Measurements from ENCODE around the gene C11orf97. TPM values are rescaled to one million over a fixed set of nuclear protein-coding genes. Genes with fewer than 3 reads are reported as not detected.

C11orf97 gene
- total RNA-seq, 1 donor from 2014 or later = not detected

- H3K4me3 ChIP-seq = no peak overlapping the region
- H3K4me1 ChIP-seq = no peaks in the 10 kb centered on the region
- H3K27me3 ChIP-seq = no peaks in the 10 kb centered on the region
- no peaks in the 10 kb centered on the region for H3K9me3 ChIP-seq
- H3K36me3 ChIP-seq = no peaks in the 10 kb centered on the region
- no peak for DNase-seq
- no peak for TF ChIP-seq CTCF (IDR thresholded peaks at IDR 0.05)
- no peak for ATAC-seq
- no peak overlapping the region for H3K27ac ChIP-seq
- intact Hi-C loops (cut with DNase I) = no loop called here
These were observed 14.6 kb downstream of the C11orf97 start for GRCh38 chr11:94526645-94527438.

GRCh38 chr11:94528551-94528950 lies 16.3 kb downstream of the C11orf97 start:
- no peak for DNase-seq
- no peak for ATAC-seq
- no peaks in the 10 kb centered on the region for H3K9me3 ChIP-seq
- peaks cover 3% of the 10 kb centered on the region for H3K27me3 ChIP-seq
- no peaks in the 10 kb centered on the region for H3K36me3 ChIP-seq
- no peak overlapping the region for H3K27ac ChIP-seq
- TF ChIP-seq CTCF (IDR thresholded peaks at IDR 0.05) = no peak
- intact Hi-C loops (cut with DNase I) = no loop called here
- no peak overlapping the region for H3K4me3 ChIP-seq
- H3K4me1 ChIP-seq = no peaks in the 10 kb centered on the region

GRCh38 chr11:94532211-94532610 lies 19.9 kb downstream of the C11orf97 start:
- TF ChIP-seq CTCF (IDR thresholded peaks at IDR 0.05) = no peak

GRCh38 chr11:94533206-94533605 lies 20.9 kb downstream of the C11orf97 start:
- Histone ChIP-seq H3K27me3 (peaks cover 3% of the 10 kb centered on the region), H3K27ac (no peak overlapping the region), H3K4me1 (peaks cover 4% of the 10 kb centered on the region), H3K4me3 (no peak overlapping the region), H3K9me3 (no peaks in the 10 kb centered on the region), H3K36me3 (no peaks in the 10 kb centered on the region)
- intact Hi-C loops (cut with DNase I) = no loop called here
- TF ChIP-seq CTCF (IDR thresholded peaks at IDR 0.05) = no peak
- ATAC-seq = no peak
- DNase-seq = no peak

More at GRCh38 chr11:94532211-94532610, 19.9 kb downstream of the C11orf97 start:
- Histone ChIP-seq H3K9me3 (no peaks in the 10 kb centered on the region), H3K27me3 (peaks cover 3% of the 10 kb centered on the region), H3K36me3 (no peaks in the 10 kb centered on the region), H3K27ac (no peak overlapping the region), H3K4me1 (peaks cover 4% of the 10 kb centered on the region), H3K4me3 (no peak overlapping the region)
- no peak for ATAC-seq
- DNase-seq = no peak
- intact Hi-C loops (cut with DNase I) = no loop called here

GRCh38 chr11:94533696-94534630 lies 21.7 kb downstream of the C11orf97 start:
- H3K4me1 ChIP-seq = peaks cover 4% of the 10 kb centered on the region
- H3K27me3 ChIP-seq = peaks cover 3% of the 10 kb centered on the region
- H3K4me3 ChIP-seq = no peak overlapping the region
- no peak for TF ChIP-seq CTCF (IDR thresholded peaks at IDR 0.05)
- no peaks in the 10 kb centered on the region for H3K9me3 ChIP-seq
- ATAC-seq (peak; percentile 49), DNase-seq (no peak)
- intact Hi-C loops (cut with DNase I) = no loop called here
- no peak overlapping the region for H3K27ac ChIP-seq
- H3K36me3 ChIP-seq = no peaks in the 10 kb centered on the region

Data from upper lobe of right lung (tissue), 1 donor.